NCI-H748 (cell line): ENCODE results near the gene LRP6.
"Not testable (repeated sequence)": the region's sequence is repeated elsewhere in the genome, so short reads cannot be mapped to it uniquely, and the experiment has no call there.

ENCODE experiments used
- DNase-seq: peaks from one replicate; lab custom pipeline; 2025; ENCODE audit not compliant: unreplicated experiment; lab: John Stamatoyannopoulos, UW

LRP6 gene

DNA sequence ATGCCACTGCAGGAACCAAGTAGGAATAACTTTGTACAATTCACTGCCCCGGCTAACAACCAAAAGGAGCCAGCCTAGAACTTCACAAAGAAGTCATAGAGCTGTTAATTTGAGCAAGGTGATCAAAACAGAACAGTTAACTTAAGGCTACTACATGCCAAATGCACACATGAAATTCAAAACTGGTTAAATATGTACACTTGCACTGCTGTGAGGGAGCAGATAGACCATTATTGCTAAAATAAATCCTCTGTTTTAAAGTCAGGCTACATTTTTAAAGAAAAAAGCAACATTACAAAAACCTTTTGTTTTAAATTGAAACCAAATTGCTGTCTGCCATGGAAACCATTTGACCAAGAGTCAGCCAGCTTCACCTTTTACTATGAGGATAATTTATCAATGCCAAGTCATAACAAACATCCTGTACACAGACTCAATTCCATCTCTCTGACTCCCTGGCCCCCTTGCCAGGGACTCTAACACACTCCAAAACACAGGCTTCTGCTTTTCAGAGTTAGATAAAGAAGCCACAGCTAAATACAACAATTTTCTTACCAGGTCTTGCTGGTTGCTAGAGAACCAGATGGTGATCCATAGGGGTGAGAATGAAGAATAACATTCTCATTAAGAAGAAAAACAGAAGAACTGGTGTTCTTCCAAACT is 84.0 kb downstream of the LRP6 start:
- peak; percentile 65 for DNase-seq

DNA sequence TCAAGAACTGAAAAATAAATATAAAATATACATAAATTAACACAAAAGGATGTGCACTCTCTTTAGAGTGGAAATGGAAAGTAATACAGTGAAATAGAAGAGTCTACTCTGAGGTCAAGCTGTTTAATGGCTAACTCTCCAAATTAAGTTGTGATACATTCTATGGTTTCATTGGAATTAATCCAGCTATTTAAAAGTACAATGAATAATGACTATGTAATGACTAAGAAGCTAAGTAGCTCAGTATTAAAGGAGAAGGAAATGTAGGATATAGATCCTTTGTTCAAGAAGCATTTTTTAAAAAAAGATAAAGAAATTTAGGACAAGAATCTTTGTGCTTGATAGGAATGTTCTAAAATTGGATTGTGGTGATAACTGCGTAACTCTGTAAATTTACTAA is 85.3 kb downstream of the LRP6 start:
- no peak for DNase-seq

DNA sequence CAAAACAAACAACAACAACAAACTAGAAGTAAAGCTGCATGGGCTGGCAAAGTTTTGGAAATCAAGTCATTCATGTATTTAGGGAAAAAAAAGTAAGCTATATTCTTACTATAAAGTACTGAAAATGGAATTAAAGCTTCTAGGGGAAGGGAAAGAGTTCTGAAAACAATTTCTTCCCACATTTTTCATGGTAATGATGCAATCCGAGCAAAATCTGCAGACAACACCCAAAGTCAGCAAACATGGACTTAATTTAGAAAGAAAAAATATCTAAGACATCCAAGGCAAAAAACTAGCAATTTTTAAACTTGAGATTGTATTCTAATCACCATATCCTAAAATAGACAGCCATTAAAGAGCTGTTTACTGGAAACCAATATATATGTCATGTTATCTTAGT is 86.3 kb downstream of the LRP6 start:
- no peak for DNase-seq

DNA sequence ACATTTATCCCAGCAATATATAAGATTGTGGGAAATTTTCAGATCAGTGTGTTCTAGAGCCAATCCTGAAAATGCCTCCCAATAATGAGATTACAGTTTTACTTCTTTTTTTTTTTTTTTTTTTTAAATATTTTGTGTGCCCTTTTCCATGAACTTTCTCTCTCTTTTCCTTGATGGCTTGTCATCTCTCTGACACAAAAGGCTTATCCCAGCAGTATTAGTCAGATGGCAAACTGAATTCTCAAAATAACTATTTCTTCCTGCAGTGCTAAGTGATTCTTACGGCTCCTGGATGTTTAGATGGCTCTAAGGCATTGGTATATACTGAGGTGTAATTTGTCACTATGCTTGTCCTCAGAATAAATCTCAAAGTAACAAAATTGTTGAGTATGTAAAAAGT is 86.7 kb downstream of the LRP6 start:
- no peak for DNase-seq

DNA sequence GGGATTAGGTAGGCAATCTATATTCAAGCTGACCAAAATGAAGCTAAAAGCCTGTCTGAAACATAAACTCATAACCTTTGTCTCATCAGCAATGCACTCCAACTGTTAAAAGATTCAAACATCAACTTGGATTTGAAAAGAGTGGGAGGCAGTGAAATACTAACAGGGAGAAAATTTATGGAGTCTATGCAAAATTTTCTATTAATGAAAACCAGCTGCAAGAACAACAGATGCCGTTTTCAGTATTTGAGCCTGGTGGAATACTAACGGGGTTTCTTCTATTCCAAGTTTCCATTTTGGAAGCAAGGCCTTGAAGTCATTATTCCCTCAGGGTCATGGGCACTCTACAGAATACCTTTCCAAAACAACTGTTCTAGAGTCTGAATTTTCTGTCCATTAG is 88.3 kb downstream of the LRP6 start:
- DNase-seq = no peak

DNA sequence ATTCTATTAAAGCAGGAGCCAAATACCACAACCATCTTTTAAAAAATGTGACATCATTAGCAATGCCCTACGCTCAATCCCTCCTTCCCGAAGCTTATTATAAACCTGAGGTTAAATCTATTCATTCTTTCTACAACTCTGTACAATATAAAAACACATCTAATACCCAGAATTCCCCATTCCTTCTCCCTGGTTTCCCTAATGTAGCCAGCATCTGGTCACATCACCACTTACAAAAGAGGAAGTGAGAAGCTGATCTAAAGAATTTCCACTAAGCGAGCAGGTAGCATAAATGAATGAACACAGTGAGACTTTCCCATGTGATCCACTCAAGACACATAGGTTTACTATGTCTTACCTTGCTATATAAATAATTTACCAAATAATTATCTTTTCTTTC is 90.4 kb downstream of the LRP6 start:
- no peak for DNase-seq

DNA sequence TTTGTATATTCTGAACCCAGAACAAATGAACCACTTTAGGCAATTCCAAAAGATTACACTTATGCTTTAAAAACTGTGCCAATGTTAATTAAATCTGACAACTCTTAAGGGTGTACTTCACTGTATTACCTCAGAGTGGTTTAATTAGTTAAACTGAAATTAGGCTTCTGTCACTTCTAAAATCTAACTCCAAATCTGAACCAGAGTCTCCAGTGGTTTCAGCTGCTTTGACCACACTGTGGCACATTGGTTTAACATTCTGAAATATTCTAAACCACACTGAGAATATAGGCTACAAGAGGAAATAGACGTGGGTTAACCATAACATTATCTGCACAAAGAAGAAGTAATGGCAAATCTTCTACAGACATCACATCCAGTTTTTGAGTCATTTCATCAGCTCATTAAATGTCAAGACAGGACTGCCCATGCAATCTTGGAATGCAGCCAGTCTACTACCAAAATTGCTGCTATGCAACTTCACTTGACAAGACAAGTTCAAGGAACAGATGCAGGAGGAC is 94.8 kb downstream of the LRP6 start:
- DNase-seq = no peak

DNA sequence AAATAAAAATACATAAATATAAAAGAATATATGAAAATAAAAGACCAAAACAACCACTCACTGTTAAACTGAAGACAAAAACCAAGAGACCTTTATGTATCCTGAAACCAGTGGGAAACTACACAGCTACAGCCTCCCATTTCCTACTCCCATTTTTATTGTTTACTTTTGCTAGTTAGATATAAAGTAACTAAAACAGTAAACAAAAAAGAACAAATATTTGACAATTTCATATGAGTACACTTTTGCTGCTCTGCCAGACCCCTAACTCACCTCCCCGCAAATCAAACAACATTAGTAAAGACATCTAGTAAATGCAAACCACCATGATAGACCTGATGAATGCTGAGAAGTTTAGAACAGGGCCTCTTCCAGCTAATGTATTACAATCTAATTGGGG is 99.0 kb downstream of the LRP6 start:
- DNase-seq = peak; percentile 57

DNA sequence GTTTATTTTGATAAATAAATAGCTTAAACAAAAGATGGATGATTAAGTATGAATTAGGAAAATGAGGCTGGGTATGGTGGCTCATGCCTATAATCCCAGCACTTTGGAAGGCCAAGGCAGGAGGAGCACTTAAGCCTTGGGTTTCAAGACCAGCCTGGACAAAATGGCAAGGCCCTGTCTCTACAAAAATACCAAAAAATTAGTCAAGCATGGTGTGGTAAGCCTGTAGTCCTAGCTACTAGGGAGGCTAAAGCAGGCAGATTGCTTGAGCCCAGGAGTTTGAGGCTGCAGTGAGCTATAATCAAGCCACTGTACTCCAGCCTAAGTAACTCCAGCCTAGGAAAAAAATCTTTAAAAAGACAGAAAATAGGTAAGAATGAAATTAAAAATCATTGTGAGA is 100.1 kb downstream of the LRP6 start:
- no peak for DNase-seq

DNA sequence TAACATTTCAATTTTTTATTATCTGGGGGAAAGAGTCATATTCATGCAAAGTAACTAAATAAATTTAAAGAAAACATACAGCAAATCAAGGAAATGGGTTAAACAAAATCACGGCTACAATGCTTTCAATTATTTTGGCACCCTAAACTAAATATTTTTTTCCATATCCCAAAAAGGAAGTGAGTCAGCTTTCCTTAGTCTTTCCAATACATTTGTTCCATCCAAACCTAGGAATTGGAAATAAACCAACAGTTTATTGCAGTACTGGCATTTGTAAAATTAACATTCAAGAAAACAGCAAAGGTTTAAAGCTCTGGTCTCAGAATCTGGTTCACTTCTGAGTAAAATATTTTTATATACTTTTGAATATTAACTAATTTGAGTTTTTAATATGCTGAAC is 106.9 kb downstream of the LRP6 start:
- DNase-seq = no peak

DNA sequence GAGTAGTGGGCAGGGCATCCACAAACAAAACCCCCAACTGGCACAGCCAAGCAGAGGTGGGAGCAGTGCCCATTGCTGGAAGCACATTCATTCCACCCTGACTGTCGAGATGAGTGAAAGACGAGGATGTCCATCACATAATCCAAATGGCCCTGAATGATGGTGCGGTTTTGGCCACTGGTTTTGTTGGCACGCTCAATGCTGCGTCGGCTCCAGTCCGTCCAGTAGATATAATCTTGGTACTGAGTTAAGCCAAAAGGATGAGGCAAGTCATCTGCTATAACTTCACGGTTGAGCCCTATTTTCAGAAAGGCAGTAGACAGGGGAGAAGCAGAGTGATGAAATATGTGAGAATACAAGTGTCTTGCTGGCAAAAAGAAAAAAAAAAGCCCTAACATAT is 108.0 kb downstream of the LRP6 start:
- DNase-seq = no peak

DNA sequence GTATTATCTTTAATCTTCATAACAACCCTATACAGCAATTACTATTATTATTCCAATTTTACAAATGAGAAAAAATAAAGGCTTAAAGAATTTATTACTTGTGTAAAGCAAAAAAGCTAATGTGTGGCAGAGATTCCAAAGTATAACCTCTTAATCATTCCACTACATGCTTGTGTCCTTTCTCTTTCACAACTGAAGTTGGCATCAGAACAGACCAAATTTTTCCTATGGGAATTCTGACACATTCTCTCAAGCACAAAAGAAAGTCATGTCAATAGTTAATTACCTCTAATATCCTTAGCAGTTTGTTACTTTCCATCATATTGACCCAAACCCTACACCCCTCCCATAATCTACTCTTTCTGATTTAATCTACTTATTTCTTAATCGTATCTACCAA is 109.4 kb downstream of the LRP6 start:
- no peak for DNase-seq

DNA sequence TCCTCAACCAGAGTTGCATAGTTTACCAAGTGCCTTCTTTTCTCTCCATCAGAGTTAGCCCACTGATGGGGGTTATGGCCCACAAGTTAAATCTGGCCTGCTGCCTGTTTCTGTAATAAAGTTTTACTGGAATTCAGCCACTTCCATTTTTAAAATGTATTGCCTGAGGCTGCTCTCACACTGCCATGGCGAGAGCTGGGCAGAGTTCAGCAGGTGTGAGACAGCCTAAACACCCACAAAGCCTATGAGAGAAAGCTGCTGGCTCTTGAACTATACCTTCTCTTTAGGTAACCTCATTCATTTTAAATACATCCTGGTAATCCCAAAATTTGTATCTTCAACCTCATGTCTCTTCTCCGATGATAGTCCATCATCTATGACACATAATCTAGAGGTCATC is 110.0 kb downstream of the LRP6 start:
- no peak for DNase-seq

DNA sequence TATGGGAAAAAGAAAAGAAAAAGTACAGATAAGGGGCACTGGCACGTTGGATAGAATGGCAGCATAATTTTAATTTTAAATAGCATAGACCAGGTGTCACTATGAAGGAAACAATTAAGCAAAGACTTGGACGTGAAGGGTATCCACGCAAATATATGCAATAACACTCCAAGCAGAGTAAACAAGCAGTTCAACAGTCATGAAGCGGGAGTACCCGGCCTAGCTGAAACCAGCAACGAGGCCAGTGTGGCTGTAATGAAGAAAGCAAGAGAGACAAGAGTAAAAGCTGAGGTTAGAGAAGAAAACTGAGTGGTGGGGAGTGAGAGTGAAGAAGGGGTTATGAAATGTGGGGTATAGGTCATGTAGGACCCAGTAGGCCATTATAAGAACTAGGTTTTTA is 110.7 kb downstream of the LRP6 start:
- peak; percentile 6 for DNase-seq

DNA sequence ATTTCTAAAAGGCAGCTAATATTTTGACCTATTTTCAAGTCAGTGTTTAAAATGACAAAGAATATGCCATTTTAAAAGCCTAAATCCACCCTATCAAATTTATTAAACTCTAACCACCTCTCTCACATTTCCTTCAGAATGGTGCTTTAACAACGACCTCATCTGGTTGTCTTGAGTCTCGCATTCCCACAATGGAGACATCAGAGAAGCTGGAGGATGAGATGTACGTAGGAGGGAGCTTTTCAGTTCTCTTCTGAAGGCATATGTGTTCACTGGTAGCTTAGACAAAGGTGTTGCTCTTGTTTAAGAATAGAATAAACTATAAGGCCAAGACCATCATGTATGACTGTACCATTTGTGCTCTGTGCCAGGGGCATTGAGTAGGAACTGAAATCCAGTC is 113.2 kb downstream of the LRP6 start:
- no peak for DNase-seq

DNA sequence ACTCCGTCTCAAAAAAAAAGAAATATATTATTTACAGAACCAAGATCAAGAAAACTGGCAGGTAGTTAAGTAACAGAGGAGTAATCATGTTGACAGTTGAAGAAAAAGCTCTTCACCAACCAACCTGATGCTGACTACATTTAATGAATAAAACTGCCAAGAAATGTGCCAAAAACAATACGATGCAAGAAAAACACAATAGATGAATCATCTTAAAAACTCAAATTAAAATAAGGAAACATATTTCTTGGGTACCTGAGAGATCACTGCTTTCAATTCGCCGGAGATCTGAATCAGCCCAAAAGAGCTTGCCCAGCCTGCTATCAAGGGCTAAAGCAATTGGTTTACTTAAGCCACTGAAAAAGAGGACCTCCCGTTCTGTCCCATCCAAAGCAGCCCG is 119.7 kb downstream of the LRP6 start:
- DNase-seq = no peak

DNA sequence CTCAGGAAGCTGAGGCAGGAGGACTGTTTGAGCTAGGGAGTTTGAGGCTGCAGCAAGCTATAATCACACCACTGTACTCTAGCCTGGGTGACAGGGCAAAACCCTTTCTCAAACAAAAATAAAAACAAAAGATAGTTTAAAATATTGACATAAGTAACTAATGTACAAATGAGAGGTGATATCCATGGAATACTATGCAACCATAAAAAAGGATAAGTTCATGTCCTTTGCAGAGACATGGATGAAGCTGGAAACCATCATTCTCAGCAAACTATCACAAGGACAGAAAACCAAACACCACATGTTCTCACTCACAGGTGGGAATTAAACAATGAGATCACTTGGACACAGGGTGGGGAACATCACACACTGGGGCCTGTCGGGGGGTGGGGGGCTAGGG is 122.3 kb downstream of the LRP6 start:
- DNase-seq = not testable (repeated sequence)

DNA sequence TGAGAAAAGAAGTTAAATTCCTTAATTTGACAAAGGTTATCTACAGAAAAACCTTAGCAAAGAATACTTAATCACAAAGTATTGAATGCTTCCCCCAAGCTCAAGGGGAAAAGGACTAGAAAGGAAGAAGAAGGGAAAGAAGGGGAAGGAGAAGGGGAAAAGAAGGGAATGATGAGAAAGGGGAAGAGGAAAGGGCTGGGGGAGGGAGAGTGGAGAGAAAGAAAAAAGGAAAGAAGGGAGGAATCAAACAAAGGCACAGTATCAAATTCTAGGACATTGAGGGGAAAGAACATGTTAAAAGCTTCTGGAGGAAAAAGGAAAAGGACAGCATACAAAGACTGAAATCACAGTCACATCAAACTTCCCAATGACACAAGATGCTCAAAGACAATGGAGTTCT is 125.8 kb downstream of the LRP6 start:
- DNase-seq = no peak

DNA sequence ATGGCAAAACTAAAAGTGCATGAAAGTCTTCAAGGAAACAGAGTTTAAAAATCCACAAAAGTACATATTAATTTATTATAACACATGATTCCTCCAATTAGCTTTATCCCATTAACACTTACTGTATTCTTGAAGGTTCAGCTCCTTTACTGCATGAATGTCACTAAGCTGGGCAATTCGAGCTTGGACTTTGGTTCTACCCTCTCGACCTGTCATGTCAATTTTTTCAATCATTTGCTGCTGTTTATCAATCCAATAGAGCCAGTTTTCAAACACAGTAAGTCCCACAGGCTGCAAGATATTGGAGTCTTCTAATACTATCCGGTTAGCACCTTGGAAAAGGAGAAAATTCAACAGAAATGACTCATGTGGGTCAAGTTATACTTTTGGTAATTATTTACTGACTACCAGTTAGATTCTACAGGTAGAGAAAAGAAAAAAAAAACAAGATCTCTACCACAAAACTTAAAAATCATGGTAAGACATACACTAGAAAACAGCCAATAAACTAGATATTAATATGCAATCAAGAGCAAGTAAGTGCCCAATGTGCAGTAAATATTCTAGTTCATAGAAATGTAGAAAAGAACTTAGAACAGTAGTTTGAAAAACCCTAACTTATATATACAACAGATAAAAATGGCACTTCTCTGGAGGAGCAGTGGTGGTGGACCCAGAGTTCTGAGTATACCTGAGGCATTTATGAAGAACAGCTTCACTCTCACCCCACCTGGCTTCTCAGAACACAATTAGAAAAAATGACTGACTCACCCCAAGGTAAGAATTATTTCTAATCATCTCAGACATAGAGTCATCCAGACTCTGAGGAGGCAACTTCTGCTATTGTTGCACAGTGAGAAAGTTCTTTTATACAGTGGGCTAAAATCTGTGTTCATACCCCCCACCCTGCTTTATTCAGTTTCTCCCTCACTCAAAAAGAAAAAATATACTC is 128.4 kb downstream of the LRP6 start:
- DNase-seq = no peak

DNA sequence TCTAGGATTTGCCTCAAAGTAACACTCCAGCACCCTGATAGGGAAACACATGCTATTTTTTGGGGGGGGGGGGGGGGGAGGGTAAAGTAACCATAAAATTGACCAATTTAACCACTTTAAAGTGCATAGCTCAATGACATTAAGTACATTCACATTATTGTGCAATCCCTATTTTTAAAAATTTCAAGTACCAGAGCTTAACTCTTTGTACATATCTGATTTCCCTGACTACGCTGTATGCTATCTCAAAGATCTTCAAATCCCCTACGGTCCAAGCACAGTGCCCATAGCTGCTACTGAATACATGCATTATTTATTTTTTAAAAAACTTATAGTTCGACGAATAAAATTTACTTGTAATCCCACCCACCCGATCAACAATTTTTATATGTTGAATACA is 133.1 kb downstream of the LRP6 start:
- no peak for DNase-seq

DNA sequence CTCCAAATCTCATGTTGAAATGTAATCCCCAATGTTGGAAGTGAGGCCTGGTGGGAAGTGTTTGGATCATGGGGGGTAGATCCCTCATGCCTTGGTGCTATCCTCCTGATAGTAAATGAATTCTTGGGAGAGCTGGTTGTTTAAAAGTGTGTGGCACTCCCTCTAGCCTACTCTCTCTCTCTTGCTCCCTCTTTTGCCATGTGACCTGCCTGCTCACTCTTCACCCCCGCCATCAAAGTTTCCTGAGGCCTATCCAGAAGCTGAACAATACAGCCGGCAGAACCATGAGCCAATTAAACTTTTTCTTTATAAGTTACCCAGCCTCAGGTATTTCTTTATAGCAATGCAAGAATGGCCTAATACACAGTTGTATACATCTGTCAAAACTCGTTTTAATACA is 133.6 kb downstream of the LRP6 start:
- no peak for DNase-seq

DNA sequence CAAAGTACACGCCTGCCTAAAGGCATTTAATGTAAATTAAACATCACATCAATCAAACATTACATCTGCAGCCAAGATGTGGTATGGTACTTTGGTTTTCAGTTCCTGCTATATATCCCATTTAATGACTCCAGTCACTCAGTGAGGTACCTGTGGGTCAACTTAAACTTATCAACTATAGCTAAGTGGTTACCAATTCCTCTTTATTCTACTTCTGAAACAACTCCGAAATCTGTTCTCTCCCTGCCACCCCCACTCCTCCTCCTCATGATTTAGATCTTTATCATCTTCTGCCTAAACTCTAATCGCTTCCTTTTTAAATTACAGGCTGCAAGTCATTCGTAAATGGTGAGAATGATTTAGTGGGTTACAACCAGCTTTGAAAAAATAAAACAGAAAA is 138.2 kb downstream of the LRP6 start:
- no peak for DNase-seq
